Astrocyte of the hippocampus (primary cell): ENCODE results near the gene ACOXL.

Source experiments
- DNase-seq: peaks from one replicate; pipeline ENCODE4 v3.0.0; 2011; ENCODE audit warnings: low read depth, low spot score

Gene ACOXL

GRCh38 chr2:111161971-111162370 is 429.6 kb downstream of the ACOXL start:
- DNase-seq: peak; percentile 51

GRCh38 chr2:111162718-111163331 is 430.5 kb downstream of the ACOXL start:
- no peak for DNase-seq

GRCh38 chr2:111164078-111164477 is 431.7 kb downstream of the ACOXL start:
- DNase-seq: no peak

GRCh38 chr2:111165084-111165483 is 432.7 kb downstream of the ACOXL start:
- no peak for DNase-seq

GRCh38 chr2:111166115-111166514 is 433.7 kb downstream of the ACOXL start:
- no peak for DNase-seq

GRCh38 chr2:111167076-111167862 is 434.9 kb downstream of the ACOXL start:
- no peak for DNase-seq

GRCh38 chr2:111167863-111168162 is 435.4 kb downstream of the ACOXL start:
- DNase-seq: no peak
